SKM-1 (cell line): Measurements from ENCODE around the gene PWP2.
"Not testable (repeated sequence)": the region's sequence is repeated elsewhere in the genome, so short reads cannot be mapped to it uniquely, and the experiment has no call there.

Experiments used
- DNase-seq: peaks from one replicate; lab custom pipeline; 2025; ENCODE audit not compliant: unreplicated experiment; lab: John Stamatoyannopoulos, UW

The PWP2 gene

DNA sequence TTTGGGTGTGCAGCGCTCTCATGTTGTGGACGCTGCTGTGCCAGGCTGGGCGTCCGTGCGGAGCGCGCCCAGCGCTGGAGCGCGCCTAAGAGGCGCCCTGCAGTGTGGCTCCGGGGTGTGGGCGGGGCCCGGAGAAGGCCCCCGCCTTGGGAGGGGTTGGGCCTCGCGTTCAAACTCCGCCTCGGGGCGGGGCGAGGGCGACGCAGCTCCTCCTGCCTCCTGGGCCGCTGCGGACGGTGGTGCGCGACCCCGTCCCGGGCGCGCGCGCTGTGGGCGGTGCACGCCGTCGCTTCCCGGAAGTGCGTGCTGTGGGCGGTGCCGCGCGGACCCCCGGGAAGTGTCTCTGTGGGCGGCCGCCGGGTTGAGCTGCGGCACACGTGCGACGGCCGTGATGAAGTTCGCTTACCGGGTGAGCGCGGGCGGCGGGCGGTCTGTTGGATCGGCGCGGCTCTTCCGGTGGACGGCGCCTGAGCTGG is at the start of gene PWP2:
PWP2 (plus strand) TSS at position 374 of the 476 bp plus-strand sequence; CDS start at position 392, 18 bp downstream.
- not testable (repeated sequence) for DNase-seq

DNA sequence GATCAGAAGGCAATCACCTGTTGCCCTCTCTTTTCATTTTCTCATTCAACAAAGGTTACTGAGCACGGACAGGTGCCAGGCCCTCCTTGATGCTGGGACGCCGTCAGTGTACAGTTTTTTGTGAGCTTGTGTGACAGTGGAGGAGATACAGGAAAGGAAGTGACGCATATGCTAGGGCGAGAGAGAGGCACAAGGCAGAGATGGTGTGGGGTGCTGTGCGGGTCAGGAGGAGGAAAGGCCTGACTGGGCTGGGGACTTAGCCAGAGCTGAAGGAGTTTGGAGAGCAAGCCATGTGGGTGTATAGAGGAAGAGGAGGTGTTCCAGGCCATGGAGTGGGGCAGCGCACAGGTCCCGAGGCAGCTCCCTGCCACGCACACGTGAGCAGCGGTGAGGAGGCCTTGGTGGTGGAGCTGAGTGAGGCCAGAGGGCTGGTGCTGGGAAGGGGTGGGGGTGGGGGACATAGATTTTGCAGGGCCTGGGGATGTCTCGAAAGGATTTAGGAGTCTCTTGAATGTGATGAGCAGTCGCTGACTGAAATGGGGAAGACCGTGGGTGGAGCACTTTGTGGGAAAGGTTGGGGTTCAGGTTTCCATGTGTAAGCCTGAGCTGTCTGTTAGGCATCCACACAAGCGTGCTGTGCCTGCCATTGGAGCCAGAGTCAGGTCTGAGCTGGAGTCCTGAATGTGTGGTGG is 49.1 kb upstream of the PWP2 start:
- DNase-seq: no peak

- no peak for DNase-seq
Measured at GRCh38 chr21:44058652-44058964, 48.6 kb upstream of the PWP2 start.

GRCh38 chr21:44058981-44059380 is 48.2 kb upstream of the PWP2 start:
- DNase-seq: no peak

- DNase-seq: no peak
Measured at GRCh38 chr21:44059710-44060109, 47.5 kb upstream of the PWP2 start.

- DNase-seq: no peak
Measured at GRCh38 chr21:44062380-44062779, 44.8 kb upstream of the PWP2 start.

DNA sequence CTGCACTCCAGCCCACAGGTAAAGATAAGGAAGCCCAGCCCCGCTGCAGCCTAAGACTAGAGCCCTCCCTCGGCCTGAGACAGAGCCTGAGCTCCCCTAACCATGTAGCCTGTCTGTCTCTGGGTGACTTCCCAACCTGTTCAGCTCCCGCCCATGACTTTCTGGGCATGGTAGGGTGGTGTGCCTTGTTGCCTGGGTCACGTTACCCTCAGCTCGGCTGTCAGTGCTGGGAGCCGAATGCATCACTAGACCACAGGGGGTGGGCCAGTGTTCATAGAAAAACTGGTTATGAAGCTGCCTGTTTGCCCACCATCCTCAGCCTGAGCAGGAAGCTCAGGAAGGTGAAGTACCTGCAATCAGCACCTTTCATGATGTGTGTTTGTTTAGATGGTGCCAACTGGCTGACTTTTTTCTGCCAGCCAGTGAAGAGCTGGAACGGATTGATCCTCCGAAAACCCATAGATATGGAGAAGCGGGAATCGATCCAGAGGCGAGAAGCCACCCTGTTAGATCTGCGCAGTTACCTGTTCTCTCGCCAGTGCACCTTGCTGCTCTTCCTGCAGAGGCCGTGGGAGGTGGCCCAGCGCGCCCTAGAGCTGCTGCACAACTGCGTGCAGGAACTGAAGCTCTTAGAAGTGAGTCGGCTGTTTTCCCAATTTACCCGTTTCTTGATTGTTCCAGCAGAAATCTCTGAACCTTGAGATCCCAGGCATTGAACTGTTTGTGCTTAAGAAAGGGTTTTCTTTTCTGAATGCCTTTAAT is 43.9 kb upstream of the PWP2 start:
- no peak for DNase-seq

GRCh38 chr21:44064852-44065403 is 42.3 kb upstream of the PWP2 start:
- DNase-seq: no peak

GRCh38 chr21:44065428-44065827 is 41.8 kb upstream of the PWP2 start:
- DNase-seq: no peak

- DNase-seq: no peak
Measured at GRCh38 chr21:44066116-44066515, 41.1 kb upstream of the PWP2 start.

DNA sequence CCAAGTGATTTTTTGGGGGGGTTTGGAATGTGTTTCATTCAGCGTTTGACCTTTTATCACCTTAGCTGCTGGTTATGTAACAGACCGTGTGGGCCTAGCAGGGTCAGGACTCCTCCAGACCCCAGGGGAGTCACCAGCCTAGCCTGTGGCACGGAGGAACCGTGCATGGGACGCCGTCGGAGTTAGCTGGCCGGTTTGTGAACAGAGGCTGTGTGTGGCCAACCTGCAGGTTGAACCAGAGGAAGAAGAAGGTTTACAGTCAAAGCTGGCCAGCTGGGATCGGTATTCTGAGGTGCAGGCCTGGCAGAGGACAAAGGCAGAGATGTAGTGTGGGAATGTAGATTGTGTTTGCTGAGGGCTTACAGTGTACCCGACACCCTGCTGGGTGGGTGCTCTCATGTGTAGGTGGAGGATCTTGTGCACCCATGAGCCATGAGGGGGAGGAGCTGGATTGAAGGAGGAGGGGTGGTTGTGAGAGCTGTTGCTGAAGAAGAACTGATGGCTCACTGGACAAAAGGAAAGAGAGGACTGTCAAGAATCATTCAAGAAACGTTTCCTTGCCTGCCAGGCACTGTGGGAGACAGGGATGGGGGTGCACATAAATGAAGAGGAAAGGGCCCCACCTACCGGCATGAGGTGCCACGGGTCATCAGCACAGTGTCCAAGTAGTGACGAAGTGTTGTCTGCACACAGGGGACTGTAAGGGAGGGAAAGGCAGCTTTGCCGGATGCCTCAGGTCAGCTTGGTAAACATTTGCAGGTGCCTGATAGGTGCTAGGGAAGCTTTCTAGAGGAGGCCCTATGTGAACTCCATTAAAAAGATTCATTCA is 40.0 kb upstream of the PWP2 start:
- DNase-seq: no peak

DNA sequence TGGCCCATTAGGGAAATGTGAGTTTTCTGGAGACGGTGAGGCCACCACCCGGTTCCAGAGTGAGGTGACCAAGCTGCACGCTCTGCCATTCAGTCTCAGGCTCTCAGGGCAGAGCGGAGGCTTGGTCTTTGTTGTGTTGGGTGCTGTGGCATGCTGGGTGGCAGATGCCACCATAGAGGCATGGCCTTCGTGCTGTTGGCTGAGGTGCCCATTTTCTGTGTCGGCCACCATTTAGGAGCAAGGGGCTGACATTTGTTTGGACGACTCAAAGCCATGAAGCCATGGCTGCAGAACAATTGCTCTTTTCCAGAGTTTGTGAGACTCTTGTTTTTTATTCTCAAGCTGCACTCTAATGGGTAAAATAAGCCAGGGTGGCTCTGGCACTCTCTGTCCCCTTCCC is 36.8 kb upstream of the PWP2 start:
- no peak for DNase-seq

GRCh38 chr21:44071359-44072104 is 35.7 kb upstream of the PWP2 start:
- DNase-seq: no peak

GRCh38 chr21:44072111-44072510 is 35.1 kb upstream of the PWP2 start:
- no peak for DNase-seq

DNA sequence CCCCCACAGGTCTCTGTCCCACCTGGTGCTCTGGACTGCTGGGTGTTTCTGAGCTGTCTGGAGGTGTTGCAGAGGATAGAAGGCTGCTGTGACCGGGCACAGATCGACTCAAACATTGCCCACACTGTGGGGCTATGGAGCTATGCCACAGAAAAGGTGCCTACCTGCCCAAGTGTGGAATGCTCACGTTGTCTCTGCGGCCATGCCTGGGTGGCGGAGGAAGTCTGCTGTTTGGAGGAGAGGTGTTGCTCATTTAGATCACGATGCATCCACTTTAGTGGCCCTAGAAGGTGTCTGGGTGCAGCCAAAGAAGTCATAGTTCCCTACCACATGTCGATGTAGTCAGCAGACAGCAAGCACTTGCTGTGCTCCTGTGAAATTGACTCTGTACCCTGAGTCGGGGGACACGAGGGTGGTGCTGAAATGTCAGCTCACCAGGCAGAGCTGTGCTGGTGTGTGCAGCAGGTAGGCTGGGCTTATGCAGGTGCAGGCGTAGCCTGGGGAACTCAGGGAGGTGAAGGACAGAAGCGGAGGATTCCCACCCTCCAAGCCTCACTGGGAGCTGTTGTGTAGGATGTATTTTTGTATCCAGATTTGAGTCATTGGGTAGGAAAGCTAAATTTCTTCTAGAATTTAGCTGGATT is 32.8 kb upstream of the PWP2 start:
- DNase-seq: no peak

DNA sequence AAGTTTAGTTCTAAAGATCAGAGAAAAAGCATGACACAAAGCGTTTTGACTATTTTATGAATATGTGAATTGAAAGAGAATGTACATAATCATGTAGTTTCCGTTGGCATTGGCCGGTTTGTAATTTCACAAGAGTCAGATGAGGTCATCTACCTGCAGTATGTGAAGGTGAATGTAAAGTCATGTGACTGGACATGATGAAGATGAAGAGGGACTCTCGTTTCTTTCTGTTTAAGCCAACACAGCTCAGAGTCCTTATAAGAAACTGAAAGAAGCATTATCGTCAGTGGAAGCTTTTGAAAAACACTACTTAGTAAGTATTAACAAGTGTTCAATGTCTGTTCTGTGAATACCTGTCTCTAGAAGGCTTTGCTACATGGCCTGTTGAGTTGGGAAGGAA is 30.9 kb upstream of the PWP2 start:
- no peak for DNase-seq

GRCh38 chr21:44078411-44078981 is 28.7 kb upstream of the PWP2 start:
- DNase-seq: no peak

GRCh38 chr21:44079446-44079845 is 27.8 kb upstream of the PWP2 start:
- DNase-seq: no peak

DNA sequence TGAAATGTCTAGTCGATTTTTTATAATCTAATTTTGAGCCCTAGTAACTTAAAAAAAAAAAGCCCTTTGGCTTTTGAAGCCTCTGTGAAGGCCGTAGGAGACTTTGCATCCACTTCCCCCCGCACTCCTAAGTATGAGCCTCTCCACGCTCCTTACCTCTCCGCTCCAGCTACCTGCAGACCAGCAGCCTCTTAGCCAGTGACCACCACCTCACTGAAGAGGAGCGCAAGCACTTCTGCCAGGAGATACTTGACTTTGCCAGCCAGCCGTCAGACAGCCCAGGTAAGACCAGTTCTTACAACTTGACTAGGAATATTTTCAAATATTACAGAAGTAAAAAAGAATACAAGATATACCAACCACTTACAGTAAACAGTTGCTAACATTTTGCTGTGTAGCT is 27.4 kb upstream of the PWP2 start:
- DNase-seq: no peak
